ENCODE measurements around the gene EXOC5. TPM values are rescaled to one million over a fixed set of nuclear protein-coding genes. Genes with fewer than 3 reads are reported as not detected.

Gene EXOC5
- total RNA-seq, 1 donor from 2014 or later: 63.6 TPM

DNA sequence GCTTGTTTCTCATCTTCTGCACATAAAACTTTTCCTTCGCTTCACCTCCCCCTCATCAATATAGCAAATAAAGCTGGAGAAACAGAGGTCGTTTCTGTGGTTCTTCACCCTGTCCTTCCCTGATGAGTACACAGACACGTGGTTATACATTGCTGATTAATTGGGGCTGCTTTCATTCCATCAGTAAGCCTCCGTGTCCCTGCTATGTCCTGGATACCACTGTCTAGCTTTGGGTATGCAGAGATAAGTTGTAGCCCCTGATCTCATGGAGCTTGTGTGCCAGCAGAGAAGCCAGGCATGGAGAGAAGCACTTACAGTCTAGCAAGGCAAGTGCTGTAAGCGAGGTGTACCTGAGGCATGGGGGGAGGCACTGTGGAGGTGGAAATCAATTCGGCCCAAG, 108.4 kb downstream of the EXOC5 start:
- no peak for DNase-seq (ENCODE audit: extremely low spot score, unreplicated experiment)
- Mint-ChIP-seq H3K9me3 (no peaks in the 10 kb centered on the region), H3K27me3 (peaks cover 29% of the 10 kb centered on the region), H3K36me3 (no peaks in the 10 kb centered on the region), H3K27ac (no peak overlapping the region), H3K4me1 (ENCODE audit: unreplicated experiment) (no peaks in the 10 kb centered on the region), H3K4me3 (no peak overlapping the region)
- TF ChIP-seq, protein P1, sequence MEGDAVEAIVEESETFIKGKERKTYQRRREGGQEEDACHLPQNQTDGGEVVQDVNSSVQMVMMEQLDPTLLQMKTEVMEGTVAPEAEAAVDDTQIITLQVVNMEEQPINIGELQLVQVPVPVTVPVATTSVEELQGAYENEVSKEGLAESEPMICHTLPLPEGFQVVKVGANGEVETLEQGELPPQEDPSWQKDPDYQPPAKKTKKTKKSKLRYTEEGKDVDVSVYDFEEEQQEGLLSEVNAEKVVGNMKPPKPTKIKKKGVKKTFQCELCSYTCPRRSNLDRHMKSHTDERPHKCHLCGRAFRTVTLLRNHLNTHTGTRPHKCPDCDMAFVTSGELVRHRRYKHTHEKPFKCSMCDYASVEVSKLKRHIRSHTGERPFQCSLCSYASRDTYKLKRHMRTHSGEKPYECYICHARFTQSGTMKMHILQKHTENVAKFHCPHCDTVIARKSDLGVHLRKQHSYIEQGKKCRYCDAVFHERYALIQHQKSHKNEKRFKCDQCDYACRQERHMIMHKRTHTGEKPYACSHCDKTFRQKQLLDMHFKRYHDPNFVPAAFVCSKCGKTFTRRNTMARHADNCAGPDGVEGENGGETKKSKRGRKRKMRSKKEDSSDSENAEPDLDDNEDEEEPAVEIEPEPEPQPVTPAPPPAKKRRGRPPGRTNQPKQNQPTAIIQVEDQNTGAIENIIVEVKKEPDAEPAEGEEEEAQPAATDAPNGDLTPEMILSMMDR (conservative IDR thresholded peaks at IDR 0.05): no peak

DNA sequence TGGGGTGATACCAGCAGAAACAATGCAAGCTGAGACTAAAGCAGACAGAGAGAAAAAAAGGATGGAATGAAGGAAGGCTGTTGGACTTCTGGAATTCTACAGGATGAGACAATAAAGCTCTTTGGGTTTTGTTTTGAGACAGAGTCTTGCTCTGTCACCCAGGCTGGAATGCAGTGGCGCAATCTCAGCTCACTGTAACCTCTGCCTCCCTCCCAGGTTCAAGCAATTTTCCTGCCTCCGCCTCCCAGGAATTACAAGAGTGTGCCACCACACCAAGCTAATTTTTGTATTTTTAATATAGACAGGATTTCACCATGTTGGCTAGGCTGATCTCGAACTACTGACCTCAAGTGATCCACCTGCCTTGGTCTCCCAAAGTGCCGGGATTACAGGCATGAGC, 115.4 kb downstream of the EXOC5 start:
- Mint-ChIP-seq H3K9me3 (no peaks in the 10 kb centered on the region), H3K27ac (no peak overlapping the region), H3K4me1 (ENCODE audit: unreplicated experiment) (no peaks in the 10 kb centered on the region), H3K27me3 (peaks cover 18% of the 10 kb centered on the region), H3K36me3 (no peaks in the 10 kb centered on the region), H3K4me3 (no peak overlapping the region)
- DNase-seq (ENCODE audit: extremely low spot score, unreplicated experiment): no peak
- TF ChIP-seq, protein P1 (conservative IDR thresholded peaks at IDR 0.05): no peak

Other genes starting within 250 kb of the EXOC5 start
- gene AP5M1, start 66 bp upstream of the EXOC5 start, total RNA-seq (ENCODE audit: low replicate concordance): 40.6 and 55.8 TPM in 2 replicates
- gene NAA30, start 121.7 kb upstream of the EXOC5 start, total RNA-seq (ENCODE audit: low replicate concordance): 18.6 and 18.9 TPM in 2 replicates
- gene CCDC198, start 225.0 kb upstream of the EXOC5 start, total RNA-seq (ENCODE audit: low replicate concordance): 7.1 and 60.3 TPM in 2 replicates